NCI-H187 (cell line): ENCODE results near the gene NPRL2.
"Not testable (repeated sequence)": the region's sequence is repeated elsewhere in the genome, so short reads cannot be mapped to it uniquely, and the experiment has no call there.

Source experiments
- DNase-seq, 2 experiments: peaks; one replicate each; lab custom pipeline; 2025; lab: John Stamatoyannopoulos, UW

Gene NPRL2

GRCh38 chr3:50327129-50327528 lies 23.4 kb downstream of the NPRL2 start:
- no peak for DNase-seq

- no peak for DNase-seq
These were observed 24.4 kb downstream of the NPRL2 start for GRCh38 chr3:50326182-50326541.

GRCh38 chr3:50325497-50326181 lies 24.9 kb downstream of the NPRL2 start:
- no peak for DNase-seq

- DNase-seq, result no peak
These were observed 25.5 kb downstream of the NPRL2 start for GRCh38 chr3:50325113-50325480.

- DNase-seq, result peak in 1 of 2 experiments; percentile 8
These were observed 26.0 kb downstream of the NPRL2 start for GRCh38 chr3:50324351-50325112.

- no peak for DNase-seq
These were observed 26.9 kb downstream of the NPRL2 start for GRCh38 chr3:50323614-50324199.

- no peak for DNase-seq
These were observed 27.4 kb downstream of the NPRL2 start for GRCh38 chr3:50323092-50323600.

GRCh38 chr3:50322386-50323091 lies 28.0 kb downstream of the NPRL2 start, which contains the start of gene HYAL2:
TSS of gene HYAL2 (minus strand) at chr3:50322745. CDS start at chr3:50320489, 2,256 bp downstream.
- no peak for DNase-seq

GRCh38 chr3:50322115-50322385 lies 28.5 kb downstream of the NPRL2 start:
- no peak for DNase-seq

- DNase-seq, result peak; percentile 53 to 64
These were observed 29.1 kb downstream of the NPRL2 start for GRCh38 chr3:50321336-50322114.

- peak; percentile 42 to 44 for DNase-seq
These were observed 29.7 kb downstream of the NPRL2 start for GRCh38 chr3:50320853-50321335.

GRCh38 chr3:50319894-50320625 lies 30.5 kb downstream of the NPRL2 start:
- DNase-seq, result no peak

- no peak for DNase-seq
These were observed 31.2 kb downstream of the NPRL2 start for GRCh38 chr3:50319181-50319893.

GRCh38 chr3:50318615-50319014 lies 32.0 kb downstream of the NPRL2 start:
- DNase-seq, result no peak

- no peak for DNase-seq
These were observed 32.4 kb downstream of the NPRL2 start for GRCh38 chr3:50318163-50318562.

GRCh38 chr3:50317300-50317699 lies 33.3 kb downstream of the NPRL2 start:
- no peak for DNase-seq

- peak in 1 of 2 experiments; percentile 11 for DNase-seq
These were observed 33.8 kb downstream of the NPRL2 start for GRCh38 chr3:50316657-50317242.

GRCh38 chr3:50314816-50315215 lies 35.8 kb downstream of the NPRL2 start:
- DNase-seq, result no peak

- no peak for DNase-seq
These were observed 36.2 kb downstream of the NPRL2 start for GRCh38 chr3:50314342-50314741.

GRCh38 chr3:50312041-50312440 lies 38.5 kb downstream of the NPRL2 start:
- not testable (repeated sequence) for DNase-seq
